ENCODE results near the gene IFT81. TPM values are rescaled to one million over a fixed set of nuclear protein-coding genes. Genes with fewer than 3 reads are reported as not detected.
A peak's percentile ranks its signal among the peaks of the same experiment; 100 is the strongest.
"Not testable (repeated sequence)": the region's sequence is repeated elsewhere in the genome, so short reads cannot be mapped to it uniquely, and the experiment has no call there.

The IFT81 gene
- total RNA-seq, 1 donor from 2014 or later = 8.9 TPM

DNA sequence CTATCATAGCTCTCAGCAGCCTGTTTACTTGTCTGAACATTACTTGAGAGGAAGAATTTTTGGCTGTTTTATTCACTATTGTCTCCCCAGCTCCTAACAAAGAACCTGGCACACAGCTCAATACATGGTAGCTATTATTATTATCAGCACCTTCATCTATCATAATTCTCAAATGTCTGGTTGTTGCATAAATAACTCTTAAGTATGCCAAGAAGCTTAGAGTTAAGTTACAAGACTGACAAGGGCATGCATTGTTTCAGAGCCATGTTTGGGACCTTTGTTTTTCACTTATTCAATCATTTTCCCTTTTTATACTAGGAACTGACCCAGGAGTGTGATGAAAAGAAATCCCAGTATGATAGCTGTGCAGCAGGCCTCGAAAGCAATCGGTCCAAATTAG is 79.4 kb downstream of the IFT81 start:
- Mint-ChIP-seq H3K9me3 (ENCODE audit: low read depth) (no peaks in the 10 kb centered on the region), H3K4me1 (ENCODE audit: low read depth) (peaks cover 12% of the 10 kb centered on the region), H3K36me3 (ENCODE audit: low read depth) (peaks cover 14% of the 10 kb centered on the region), H3K4me3 (ENCODE audit: unreplicated experiment) (no peak overlapping the region), H3K27me3 (ENCODE audit: low read depth) (no peaks in the 10 kb centered on the region), H3K27ac (ENCODE audit: unreplicated experiment) (no peak overlapping the region)
- DNase-seq (ENCODE audit: low spot score) = no peak
- TF ChIP-seq, protein P1, sequence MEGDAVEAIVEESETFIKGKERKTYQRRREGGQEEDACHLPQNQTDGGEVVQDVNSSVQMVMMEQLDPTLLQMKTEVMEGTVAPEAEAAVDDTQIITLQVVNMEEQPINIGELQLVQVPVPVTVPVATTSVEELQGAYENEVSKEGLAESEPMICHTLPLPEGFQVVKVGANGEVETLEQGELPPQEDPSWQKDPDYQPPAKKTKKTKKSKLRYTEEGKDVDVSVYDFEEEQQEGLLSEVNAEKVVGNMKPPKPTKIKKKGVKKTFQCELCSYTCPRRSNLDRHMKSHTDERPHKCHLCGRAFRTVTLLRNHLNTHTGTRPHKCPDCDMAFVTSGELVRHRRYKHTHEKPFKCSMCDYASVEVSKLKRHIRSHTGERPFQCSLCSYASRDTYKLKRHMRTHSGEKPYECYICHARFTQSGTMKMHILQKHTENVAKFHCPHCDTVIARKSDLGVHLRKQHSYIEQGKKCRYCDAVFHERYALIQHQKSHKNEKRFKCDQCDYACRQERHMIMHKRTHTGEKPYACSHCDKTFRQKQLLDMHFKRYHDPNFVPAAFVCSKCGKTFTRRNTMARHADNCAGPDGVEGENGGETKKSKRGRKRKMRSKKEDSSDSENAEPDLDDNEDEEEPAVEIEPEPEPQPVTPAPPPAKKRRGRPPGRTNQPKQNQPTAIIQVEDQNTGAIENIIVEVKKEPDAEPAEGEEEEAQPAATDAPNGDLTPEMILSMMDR (IDR thresholded peaks at IDR 0.05) = no peak

DNA sequence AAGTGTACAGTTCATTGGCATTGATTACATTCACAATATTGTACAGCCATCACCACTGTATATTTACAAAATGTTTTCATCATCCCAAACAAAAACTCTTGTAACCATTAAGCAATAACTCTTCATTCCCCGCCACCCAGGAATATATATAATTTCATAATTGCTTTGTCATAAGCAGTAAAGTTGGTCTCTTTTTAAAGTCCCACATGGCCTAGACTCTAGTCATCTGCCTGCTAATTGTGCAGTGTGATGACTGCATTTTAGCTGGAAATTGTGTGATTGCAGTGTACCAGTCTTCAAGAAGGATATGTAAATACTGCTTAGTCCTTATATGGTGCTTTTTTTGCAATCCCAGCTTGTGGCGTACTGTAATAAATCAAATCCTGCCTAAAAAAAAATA is 81.8 kb downstream of the IFT81 start:
- Mint-ChIP-seq H3K4me1 (ENCODE audit: low read depth) (no peaks in the 10 kb centered on the region), H3K9me3 (ENCODE audit: low read depth) (no peaks in the 10 kb centered on the region), H3K36me3 (ENCODE audit: low read depth) (peaks cover 14% of the 10 kb centered on the region), H3K27me3 (ENCODE audit: low read depth) (no peaks in the 10 kb centered on the region), H3K4me3 (ENCODE audit: unreplicated experiment) (no peak overlapping the region), H3K27ac (ENCODE audit: unreplicated experiment) (no peak overlapping the region)
- TF ChIP-seq, protein P1 (IDR thresholded peaks at IDR 0.05) = no peak
- DNase-seq (ENCODE audit: low spot score) = no peak

DNA sequence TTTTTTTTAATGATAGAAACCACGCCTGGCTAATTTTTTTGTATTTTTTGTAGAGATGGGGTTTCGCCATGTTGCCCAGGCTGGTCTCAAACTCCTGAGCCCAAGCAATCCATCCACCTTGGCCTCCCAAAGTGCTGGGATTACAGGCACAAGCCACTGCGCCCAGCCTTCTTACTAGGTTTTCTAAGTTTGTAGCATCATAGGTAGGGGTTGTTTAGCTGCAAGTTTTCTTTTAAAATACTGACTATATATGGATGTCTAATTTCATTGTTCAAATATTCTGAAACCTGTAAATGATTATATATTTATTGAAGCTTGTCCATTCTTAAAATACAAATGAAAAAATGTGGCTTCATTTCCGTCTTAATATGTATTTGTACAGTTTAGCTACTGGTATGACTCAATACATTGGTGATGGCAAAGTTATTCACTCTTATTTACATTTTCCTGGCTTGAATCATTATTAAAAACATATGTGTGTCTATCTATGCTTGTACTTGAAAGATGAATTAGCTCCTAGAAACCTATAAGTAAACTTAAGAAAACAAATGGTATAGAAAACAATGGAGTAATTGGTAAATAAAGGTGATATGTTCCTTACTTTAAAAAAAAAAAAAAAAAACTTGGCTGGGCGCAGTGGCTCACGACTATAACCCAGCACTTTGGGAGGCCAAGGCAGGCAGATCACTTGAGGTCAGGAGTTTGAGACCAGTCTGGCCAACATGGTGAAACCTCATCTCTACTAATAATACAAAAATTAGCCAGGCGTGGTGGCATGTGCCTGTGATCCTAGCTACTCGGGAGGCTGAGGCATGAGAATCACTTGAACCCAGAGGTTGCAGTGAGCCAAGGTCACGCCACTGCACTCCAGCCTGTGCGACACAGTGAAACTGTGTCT is 87.7 kb downstream of the IFT81 start:
- not testable (repeated sequence) for H3K4me1 Mint-ChIP-seq (ENCODE audit: low read depth); DNase-seq (ENCODE audit: low spot score); H3K27me3 Mint-ChIP-seq (ENCODE audit: low read depth); H3K36me3 Mint-ChIP-seq (ENCODE audit: low read depth); H3K4me3 Mint-ChIP-seq (ENCODE audit: unreplicated experiment); H3K9me3 Mint-ChIP-seq (ENCODE audit: low read depth)
- peak overlapping the region; percentile 51 for H3K27ac Mint-ChIP-seq (ENCODE audit: unreplicated experiment)

DNA sequence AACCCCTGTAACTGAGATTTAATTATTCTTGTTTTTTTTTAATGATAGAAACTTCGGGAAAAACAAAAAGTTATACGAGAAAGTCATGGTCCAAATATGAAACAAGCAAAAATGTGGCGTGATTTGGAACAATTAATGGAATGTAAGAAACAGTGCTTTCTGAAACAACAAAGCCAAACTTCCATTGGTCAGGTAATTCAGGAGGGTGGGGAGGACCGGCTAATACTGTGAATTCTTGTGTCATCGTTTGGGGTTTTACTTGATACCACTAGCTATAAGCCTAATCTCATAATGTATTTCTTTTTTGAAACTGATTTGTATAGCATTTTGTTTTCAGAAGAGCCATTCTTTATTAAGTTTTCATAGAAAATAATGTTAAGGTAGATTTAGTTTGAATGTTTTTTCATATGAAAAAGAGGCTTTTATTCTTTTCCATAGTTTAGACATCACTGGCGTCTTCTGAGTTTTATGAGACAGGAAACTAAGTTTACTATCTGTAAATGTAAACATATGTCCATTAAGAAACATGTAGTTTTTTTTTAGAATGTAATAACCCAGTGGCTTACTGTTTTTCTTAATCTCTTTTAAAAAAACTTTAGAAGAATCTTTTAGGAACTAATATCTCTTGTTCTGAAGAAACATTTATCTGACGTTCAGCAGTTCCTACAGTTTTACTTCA is 94.0 kb downstream of the IFT81 start:
- Mint-ChIP-seq H3K4me1 (ENCODE audit: low read depth) (peaks cover 14% of the 10 kb centered on the region), H3K36me3 (ENCODE audit: low read depth) (peaks cover 4% of the 10 kb centered on the region), H3K4me3 (ENCODE audit: unreplicated experiment) (no peak overlapping the region), H3K27ac (ENCODE audit: unreplicated experiment) (no peak overlapping the region), H3K27me3 (ENCODE audit: low read depth) (no peaks in the 10 kb centered on the region), H3K9me3 (ENCODE audit: low read depth) (peaks cover 5% of the 10 kb centered on the region)
- TF ChIP-seq, protein P1 (IDR thresholded peaks at IDR 0.05) = no peak
- no peak for DNase-seq (ENCODE audit: low spot score)

DNA sequence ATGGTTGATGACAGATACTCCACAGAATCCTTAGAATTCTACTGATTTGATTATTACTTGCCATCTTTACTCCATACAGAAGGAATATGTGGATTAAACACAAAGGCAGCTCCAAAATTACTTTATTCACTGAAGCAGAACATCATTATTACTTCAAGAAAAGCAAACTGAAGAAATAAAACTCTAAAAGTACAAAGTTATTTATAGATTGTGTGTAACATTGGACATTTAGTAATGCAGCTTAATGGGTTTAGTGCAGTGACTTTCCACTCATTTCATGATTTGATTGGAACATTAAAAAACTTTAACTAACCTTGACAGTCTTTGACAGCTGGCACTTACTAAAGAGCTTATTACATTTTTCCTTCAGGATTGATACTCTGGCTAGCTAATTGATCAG is 97.9 kb downstream of the IFT81 start:
- H3K9me3 Mint-ChIP-seq (ENCODE audit: low read depth) = no peaks in the 10 kb centered on the region
- H3K27ac Mint-ChIP-seq (ENCODE audit: unreplicated experiment) = peak overlapping the region; percentile 37
- peaks cover 2% of the 10 kb centered on the region for H3K36me3 Mint-ChIP-seq (ENCODE audit: low read depth)
- no peak for DNase-seq (ENCODE audit: low spot score)
- TF ChIP-seq, protein P1 (IDR thresholded peaks at IDR 0.05) = no peak
- no peak overlapping the region for H3K4me3 Mint-ChIP-seq (ENCODE audit: unreplicated experiment)
- peaks cover 26% of the 10 kb centered on the region for H3K4me1 Mint-ChIP-seq (ENCODE audit: low read depth)
- H3K27me3 Mint-ChIP-seq (ENCODE audit: low read depth) = no peaks in the 10 kb centered on the region
